Stomach (tissue), 9 donors: Measurements from ENCODE around the gene CHD5. TPM values are rescaled to one million over a fixed set of nuclear protein-coding genes. Genes with fewer than 3 reads are reported as not detected.

Experiments used
- DNase-seq, 2 donors: peaks; one replicate each; pipeline versions ENCODE4 v3.0.0 to v3.0.0-alpha.2; 2013 to 2019
- H3K27ac ChIP-seq, 5 donors: fragments of 200-600 bp in 4 of 5; sonication (generic) in 4 of 5; one replicate each; pipeline ENCODE4 v1.5.1; 2013 to 2019; ENCODE audit warnings: mild to moderate bottlenecking in 1 of 5, moderate library complexity in 1 of 5
- H3K27me3 ChIP-seq, 3 donors: fragments of 200-600 bp; sonication (generic); one replicate each; pipeline ENCODE4 v1.5.1; 2017 to 2019; ENCODE audit warnings: mixed run types in 1 of 3
- H3K36me3 ChIP-seq, 4 donors: fragments of 200-600 bp; sonication (generic); 1 replicate in 3 of 4; 2 replicates in 1 of 4; pipeline ENCODE4 v1.5.1; 2016 to 2019
- H3K4me1 ChIP-seq, 4 donors: fragments of 200-600 bp; sonication (generic); one replicate each; pipeline ENCODE4 v1.5.1; 2016 to 2019
- H3K4me3 ChIP-seq, 4 donors: fragments of 200-600 bp; sonication (generic) in 3 of 4; one replicate each; pipeline ENCODE4 v1.5.1; 2016 to 2019; ENCODE audit warnings: mild to moderate bottlenecking in 1 of 4
- H3K9me3 ChIP-seq, 4 donors: fragments of 200-600 bp; sonication (generic); one replicate each; pipeline ENCODE4 v1.5.1; 2016 to 2019
- CTCF ChIP-seq, 7 experiments: fragments of 450-650 bp in 4 of 7; fragments of 200-600 bp in 3 of 7; sonication (generic) in 3 of 7; IDR thresholded peaks; one replicate each; pipeline ENCODE4 v1.5.1; 2016 to 2019; ENCODE audit warnings: antibody characterized with exemption in 7 of 7, control low read depth in 2 of 7, mild to moderate bottlenecking in 1 of 7
- EP300 ChIP-seq: sonication (generic); formaldehyde crosslinking; IDR thresholded peaks from one replicate; pipeline ENCODE4 v1.6.1; 2017; ENCODE audit warnings: antibody characterized with exemption
- POLR2A ChIP-seq, 4 donors: fragments of 450-650 bp; IDR thresholded peaks; one replicate each; pipeline ENCODE4 v1.6.1; 2016; ENCODE audit warnings: antibody characterized with exemption in 4 of 4, control low read depth in 2 of 4, mild to moderate bottlenecking in 1 of 4, moderate library complexity in 1 of 4
- POLR2AphosphoS5 ChIP-seq, 3 donors: sonication (generic); formaldehyde crosslinking; IDR thresholded peaks; one replicate each; pipeline ENCODE4 v1.6.1; 2016; ENCODE audit warnings: antibody characterized with exemption in 3 of 3
- WGBS, 5 donors: extraction: QIAGEN DNeasy Blood & Tissue Kit in 3 of 5; methylation state at CpG; one replicate each; pipeline versions ENCODE4 v1.1.5 to v1.1.7; 2013 to 2018; 5-methylcytosine and 5-hydroxymethylcytosine counted together
- intact Hi-C: fragments of 100-400 bp; cut with DNase I; formaldehyde crosslinking; loops from one replicate; pipeline ENCODE4 v1.15.1; 2023; ENCODE audit warnings: low total_unique reads
- polyA plus RNA-seq, 3 donors: library from polyadenylated mRNA; stranded (reverse); fragments of 200-250 nt; gene quantifications; one replicate each; pipeline ENCODE4 v1.2.3, GENCODE V29; 2013
- total RNA-seq, 5 donors: library from RNA; depleted of rRNA; stranded (reverse); fragments of >200 nt; gene quantifications; one replicate each; pipeline versions ENCODE4 v1.1.0 to v1.2.3, GENCODE V29; 2014 to 2016
- donor health status: healthy with polysubstance abuse.
- donor health status: Bipolar disorder and iron deficiency.
- donor health status: healthy.

CHD5 gene
- total and polyA plus RNA-seq, 8 donors = 0.06 to 0.92 (median 0.29) TPM; not detected in 1

- WGBS, 5 donors = 67 to 79% (median 71%) methylated on average over 9 to 10 of the region's 10 CpGs
- no peaks in the 10 kb centered on the region for H3K9me3 ChIP-seq
- intact Hi-C loops = loop anchor here (10.0 kb wide), 1 partner anchor 205 kb away; the partner anchor contains the start of gene NPHP4
- peak overlapping the region; percentile 87 to 100 (median 98) for H3K4me3 ChIP-seq
- H3K36me3 ChIP-seq = peaks cover 12 to 21% (median 19%) of the 10 kb centered on the region in 4 donors
- no peak for DNase-seq
- peaks cover 31 to 51% (median 40%) of the 10 kb centered on the region in 4 donors for H3K4me1 ChIP-seq
- peak overlapping the region; percentile 48 to 90 (median 88) for H3K27ac ChIP-seq
- TF ChIP-seq POLR2AphosphoS5 (IDR thresholded peaks at IDR 0.05) (no peak), CTCF (IDR thresholded peaks at IDR 0.05) (no peak), POLR2A (IDR thresholded peaks at IDR 0.05) (no peak), EP300 (no peak)
- peaks cover 0 to 4% (median 0%) of the 10 kb centered on the region in 3 donors for H3K27me3 ChIP-seq
These were observed 20.2 kb upstream of the CHD5 start for GRCh38 chr1:6200188-6200809.

DNA sequence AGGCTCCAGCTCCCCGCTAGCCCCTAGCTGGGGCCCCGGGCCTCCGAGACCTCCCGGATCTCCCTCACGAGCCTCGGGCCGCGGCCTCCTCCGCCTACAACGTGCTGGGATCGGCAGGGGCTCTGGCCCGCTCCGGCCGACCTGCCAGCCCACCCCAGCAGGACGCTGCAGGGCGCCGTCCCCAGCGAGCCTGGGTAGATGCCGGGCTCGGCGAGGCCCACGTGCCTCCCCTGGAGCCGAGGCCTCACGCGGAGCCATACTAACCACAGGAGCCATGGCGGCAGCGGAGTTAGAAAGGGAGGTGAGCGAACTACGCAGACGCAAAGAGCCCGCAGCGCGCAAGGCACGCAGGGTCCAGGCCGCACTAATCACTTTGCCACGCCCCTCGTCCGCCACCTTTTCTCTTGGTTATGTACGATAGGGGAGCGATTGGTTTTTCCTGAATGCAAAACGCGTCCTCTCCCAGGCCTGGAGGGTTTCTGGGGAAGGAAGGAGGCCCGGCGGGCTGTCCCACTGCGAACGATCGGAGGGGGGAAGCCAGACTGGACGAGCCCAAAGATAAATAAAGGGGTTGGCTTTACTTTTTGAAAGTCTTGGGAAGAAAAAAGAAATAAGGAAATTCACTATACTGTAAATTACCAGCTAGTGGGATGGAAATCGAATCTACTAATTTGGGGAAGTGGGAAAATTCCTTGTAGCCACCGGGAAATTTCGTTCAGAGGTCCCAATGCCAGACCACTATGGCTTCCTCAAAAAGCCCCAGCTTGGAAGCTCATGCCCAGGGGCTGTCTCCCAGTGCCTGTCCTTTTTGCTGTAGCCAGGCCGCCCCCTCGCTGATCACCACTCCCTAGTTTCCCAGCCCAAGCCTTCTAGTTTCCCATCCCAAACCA is 19.4 kb upstream of the CHD5 start, which contains the start of gene RPL22:
RPL22 (minus strand) TSS at position 298 of the 890 bp plus-strand sequence; CDS start at position 276, 22 bp downstream.
- Histone ChIP-seq H3K4me1 (peaks cover 23 to 50% (median 36%) of the 10 kb centered on the region in 4 donors), H3K27ac (peak within 1 kb of the TSS; percentile 78 to 90 (median 88)), H3K36me3 (peaks cover 20 to 28% (median 27%) of the 10 kb centered on the region in 4 donors), H3K4me3 (peak within 1 kb of the TSS; percentile 87 to 100 (median 98)), H3K9me3 (no peaks in the 10 kb centered on the region), H3K27me3 (no peaks in the 10 kb centered on the region)
- intact Hi-C loops = loop anchor here (10.0 kb wide), 1 partner anchor 205 kb away; the partner anchor contains the start of gene NPHP4
- TF ChIP-seq CTCF (IDR thresholded peaks at IDR 0.05) (peak in 1 of 7 experiments; percentile 40), POLR2AphosphoS5 (IDR thresholded peaks at IDR 0.05) (peak; percentile 91 to 98 (median 96)), POLR2A (IDR thresholded peaks at IDR 0.05) (peak in 1 of 4 donors; percentile 14), EP300 (no peak)
- WGBS, 5 donors = 1 to 3% (median 2%) methylated on average over 30 to 53 of the region's 53 CpGs
- DNase-seq = peak; percentile 98 to 100

DNA sequence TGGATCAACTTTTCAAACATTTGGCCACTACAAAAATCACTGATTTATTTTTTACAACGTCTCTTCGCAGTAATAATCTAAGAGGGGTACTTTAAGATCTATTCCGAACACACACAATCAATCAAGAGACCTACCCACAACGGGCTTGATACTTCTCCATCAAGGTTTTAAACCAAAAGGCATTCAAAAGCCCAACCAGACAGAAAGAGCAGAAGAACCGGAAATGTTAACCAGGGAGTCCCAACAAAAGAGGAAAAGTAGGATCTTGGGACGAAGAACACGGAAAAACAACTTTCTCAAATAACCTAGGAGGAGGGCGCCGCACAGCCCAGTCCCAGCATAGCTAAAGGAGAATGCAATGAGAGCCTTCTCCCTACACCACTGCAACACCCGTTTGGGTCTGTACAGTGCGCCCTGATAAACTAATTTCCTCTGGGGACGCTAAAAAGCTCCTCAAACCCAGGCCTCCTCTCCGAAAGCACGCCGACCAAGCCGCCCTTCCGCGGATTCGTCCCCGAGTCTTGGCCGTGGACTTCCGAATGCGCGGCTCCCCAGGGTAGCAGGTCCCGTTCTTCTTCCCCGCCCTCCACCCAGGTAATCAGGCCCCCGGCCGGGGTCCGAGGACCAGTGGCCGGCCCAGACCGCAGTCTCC is 18.7 kb upstream of the CHD5 start:
- H3K27me3 ChIP-seq = no peaks in the 10 kb centered on the region
- intact Hi-C loops = no loop called here
- H3K4me1 ChIP-seq = peaks cover 23 to 56% (median 36%) of the 10 kb centered on the region in 4 donors
- WGBS, 5 donors = 0 to 4% (median 1%) methylated on average over 13 to 31 of the region's 31 CpGs
- no peaks in the 10 kb centered on the region for H3K9me3 ChIP-seq
- H3K27ac ChIP-seq = peak overlapping the region; percentile 78 to 90 (median 88)
- H3K4me3 ChIP-seq = peak overlapping the region; percentile 87 to 100 (median 98)
- TF ChIP-seq POLR2A (IDR thresholded peaks at IDR 0.05) (no peak), CTCF (IDR thresholded peaks at IDR 0.05) (no peak), EP300 (no peak), POLR2AphosphoS5 (IDR thresholded peaks at IDR 0.05) (no peak)
- peaks cover 27 to 36% (median 34%) of the 10 kb centered on the region in 4 donors for H3K36me3 ChIP-seq
- no peak for DNase-seq
